ENCODE results near the gene ZNF485.
"Not testable (repeated sequence)": the region's sequence is repeated elsewhere in the genome, so short reads cannot be mapped to it uniquely, and the experiment has no call there.

Gene ZNF485

GRCh38 chr10:43606323-43607198, at the start of gene ZNF485:
Gene ZNF485 (plus strand): TSS chr10:43606438. CDS start chr10:43607051, 613 bp downstream.
- peak; percentile 71 for DNase-seq

DNA sequence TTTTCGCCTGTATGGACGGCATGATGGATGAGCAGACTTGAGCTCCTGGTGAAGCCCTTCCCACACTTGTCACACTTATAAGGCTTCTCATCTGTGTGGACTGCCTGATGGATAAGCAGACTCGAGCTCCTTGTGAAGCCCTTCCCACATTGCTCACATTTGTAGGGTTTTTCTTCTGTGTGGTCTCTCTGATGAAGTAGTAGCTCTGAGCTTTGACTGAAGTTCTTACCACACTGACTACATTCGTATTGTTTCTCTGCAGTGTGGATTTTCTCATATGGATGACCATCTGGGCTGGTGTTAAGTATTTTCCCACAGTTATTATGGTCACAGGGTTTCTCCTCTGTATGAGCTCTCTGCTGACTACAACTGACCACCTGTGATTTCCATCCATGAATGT, 49.0 kb upstream of the ZNF485 start:
- DNase-seq, result no peak

- DNase-seq, result no peak
Observed at GRCh38 chr10:43569681-43570080, 36.6 kb upstream of the ZNF485 start.

DNA sequence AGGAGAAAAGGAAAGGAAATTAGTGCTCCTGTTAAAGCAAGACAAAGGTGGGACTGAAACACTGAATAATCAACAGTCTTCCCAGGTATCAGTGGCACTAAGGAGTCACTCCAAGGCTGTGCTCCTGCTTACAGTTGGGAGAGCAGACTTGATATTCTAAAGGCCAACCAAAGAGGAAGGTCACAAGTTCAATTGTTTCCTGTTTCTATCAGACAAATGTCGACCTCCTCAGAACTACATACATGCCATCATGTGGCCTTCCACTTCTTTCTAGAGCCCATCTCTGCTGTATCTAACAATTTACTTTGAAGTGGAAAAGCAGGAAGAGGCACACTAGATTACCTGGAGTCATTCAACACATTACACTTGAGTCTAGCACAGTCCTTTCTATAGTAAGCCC, 35.3 kb upstream of the ZNF485 start:
- DNase-seq, result no peak

- DNase-seq, result no peak
Observed at GRCh38 chr10:43573250-43574000, 32.8 kb upstream of the ZNF485 start.

DNA sequence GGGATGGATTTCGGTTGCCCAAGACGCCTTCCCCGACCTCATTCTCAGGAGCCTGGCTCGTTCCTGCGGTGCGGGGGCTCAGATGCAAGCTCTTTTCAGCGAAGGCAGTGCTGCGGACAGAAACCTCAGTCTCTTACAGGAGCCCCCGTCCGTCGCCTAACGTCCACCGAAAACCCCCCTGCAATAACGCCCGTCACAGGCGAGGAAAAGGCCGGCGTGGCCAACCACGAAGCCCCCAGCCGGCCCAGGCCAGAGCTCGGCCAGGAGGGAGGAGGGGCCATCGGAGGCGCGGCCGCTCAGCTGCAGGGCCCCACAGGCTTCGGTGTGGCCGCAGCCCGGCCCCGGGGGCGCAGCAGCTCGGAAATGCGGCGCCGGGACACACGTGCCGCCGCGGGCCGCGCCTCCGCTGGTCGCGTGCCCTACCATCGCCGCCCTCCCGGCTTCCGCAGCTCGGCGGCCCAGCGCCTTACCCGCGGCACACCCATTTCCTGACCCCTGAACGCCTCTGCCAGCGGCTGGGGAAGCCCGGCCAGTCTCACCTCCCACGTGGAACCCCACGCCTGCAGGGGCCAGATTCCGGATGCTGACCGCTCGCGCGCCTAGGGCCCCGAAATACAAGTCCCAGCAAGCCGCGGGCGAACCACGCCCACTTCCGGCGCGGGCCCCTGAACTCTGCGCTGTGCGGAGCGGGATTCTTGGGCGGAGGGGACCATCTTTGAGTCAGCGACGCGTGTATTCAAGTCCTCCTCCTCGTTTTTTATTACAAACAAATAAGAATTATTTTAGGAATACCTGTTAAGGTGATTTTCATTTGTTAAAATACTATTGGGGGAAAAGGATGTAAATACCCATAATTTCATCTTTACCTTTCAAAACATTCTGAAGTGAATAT, 32.0 kb upstream of the ZNF485 start, which contains the start of gene ZNF239:
Gene ZNF239, minus strand, starts transcription at position 616 of the 892 bp plus-strand sequence. CDS start 16,537 bp downstream, outside the sequence.
- peak; percentile 73 for DNase-seq

DNA sequence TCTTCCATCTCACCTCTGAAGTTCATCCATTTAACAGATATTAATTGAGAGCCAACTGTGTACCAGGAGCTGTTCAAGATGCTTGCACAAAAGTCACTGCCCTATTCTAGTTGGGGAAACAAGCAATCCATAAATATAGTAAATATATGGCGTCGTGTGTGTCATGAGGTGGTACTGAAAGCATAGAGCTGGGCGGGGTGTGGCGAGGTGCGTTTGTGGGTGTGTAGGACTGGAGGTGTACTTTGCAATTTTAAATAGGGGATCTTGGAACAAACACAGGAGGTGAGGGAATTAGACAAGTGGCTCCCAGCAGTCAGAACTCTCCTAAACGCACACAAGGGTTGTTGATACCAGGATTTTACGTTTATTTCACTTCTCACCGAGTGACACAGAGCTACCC, 31.3 kb upstream of the ZNF485 start:
- DNase-seq, result no peak

DNA sequence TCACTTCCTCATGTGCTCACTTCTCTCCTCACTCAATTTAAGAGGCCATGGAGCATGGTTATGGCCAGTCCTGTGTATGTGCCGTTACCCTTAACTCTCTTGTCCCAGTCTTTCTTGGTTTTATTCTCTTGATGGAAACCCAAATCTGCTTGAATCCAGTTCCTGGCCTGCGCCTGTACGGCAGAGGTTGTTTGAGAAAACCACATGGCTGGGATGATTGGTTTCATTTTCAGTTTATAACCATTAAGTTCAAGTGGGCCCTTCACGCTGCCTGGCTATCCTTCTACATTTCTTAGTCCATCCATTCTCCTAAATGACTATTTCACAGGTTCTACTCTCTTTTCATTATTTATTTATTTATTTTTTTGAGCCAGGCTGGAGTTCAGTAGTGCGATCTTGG, 30.2 kb upstream of the ZNF485 start:
- DNase-seq, result no peak

DNA sequence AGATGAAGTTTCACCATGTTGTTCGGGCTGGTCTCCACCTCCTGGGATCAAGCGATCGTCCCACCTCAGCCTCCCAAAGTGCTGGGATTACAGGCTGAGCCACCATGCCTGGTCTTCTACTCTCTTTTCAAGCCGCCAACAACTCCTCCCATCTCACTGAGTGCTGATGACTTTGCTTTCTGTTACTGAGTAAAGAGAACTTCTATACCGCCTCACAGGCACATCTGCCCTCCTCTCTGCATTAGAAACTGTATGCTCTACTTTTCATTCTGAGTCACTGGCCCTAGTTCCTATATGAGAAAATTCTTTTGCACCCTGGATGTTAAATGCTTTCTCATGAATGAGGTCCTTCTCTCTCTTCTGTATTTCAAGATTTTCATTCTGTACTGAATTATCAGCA, 29.7 kb upstream of the ZNF485 start:
- DNase-seq, result peak; percentile 2

GRCh38 chr10:43584051-43584450, 22.2 kb upstream of the ZNF485 start:
- DNase-seq, result no peak

GRCh38 chr10:43585046-43585445, 21.2 kb upstream of the ZNF485 start:
- no peak for DNase-seq

DNA sequence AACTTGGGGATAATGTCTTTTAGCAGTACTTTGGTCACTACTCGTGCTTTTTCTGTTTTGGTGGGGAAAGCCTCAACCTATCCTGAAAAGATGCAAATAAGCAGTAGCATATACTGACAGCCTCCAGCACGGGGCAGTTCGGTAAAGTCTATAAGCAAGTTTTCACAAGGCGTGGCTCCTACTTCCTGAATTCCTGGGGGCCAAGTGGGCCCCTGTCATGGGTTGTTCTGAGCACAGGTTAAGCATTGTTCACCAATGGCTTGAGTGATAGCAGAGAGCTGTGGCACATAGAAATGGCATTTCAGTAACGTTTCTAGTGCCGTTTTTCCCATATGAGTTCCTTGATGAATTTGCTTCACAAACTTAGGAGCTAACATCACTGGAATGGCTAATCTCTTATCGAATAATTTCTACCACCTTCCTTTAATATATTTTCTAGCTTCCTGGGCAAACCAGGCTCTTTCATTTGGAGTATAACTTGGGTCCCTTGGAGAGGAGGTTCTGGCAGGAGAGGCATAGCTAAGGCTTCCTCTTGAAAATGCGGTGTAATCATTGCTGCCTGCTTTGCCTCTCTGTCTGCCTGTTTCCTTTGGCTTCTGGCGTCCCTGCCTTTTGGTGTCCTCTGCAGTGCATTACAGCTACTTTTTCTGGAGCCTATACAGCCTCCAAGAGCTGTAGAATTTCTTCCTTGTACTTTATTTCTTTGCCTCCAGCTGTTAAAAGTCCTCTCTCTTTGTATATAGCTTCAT, 20.1 kb upstream of the ZNF485 start:
- no peak for DNase-seq

DNA sequence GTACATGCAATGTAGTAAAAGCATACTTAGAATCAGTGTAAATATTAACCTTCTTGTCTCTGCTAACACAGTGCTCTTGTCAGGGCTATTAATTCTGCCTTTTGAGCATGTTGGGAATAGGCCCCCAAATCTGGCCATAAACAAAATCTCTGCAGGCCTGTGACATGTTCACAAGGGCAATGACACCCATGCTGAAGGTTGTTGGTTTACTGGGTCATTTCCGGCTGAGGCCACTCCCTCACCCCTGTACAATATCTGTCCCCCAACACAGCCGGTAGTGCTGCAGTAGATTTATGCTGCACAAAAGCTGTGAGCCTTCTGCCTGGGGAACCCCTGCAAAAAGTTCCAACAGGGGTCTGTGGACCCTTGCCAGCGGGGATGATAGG, 19.5 kb upstream of the ZNF485 start:
- DNase-seq, result not testable (repeated sequence)

- DNase-seq, result no peak
Observed at GRCh38 chr10:43591303-43591904, 14.8 kb upstream of the ZNF485 start.

- DNase-seq, result peak; percentile 77
Observed at GRCh38 chr10:43594944-43595589, 11.2 kb upstream of the ZNF485 start.

GRCh38 chr10:43595739-43596298, 10.4 kb upstream of the ZNF485 start:
- DNase-seq, result peak; percentile 64

- DNase-seq, result no peak
Observed at GRCh38 chr10:43596546-43596945, 9.7 kb upstream of the ZNF485 start.

- DNase-seq, result no peak
Observed at GRCh38 chr10:43598446-43598845, 7.8 kb upstream of the ZNF485 start.

DNA sequence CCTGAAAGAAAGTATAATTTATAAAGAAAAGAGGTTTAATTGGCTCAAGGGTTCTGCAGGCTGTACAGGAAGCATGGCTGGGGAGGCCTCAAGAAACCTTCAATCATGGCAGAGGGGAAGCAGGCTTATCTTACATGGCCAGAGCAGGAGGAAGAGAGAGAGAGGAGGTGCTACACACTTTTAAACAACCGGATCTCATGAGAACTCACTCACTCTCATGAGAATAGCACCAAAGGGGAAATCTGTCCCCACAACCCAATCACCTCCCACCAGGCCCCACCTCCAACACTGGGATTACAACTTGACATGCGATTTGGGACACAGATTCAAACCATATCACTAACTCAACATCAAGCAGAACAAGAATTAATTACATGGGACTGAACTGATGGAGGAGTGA, 6.9 kb upstream of the ZNF485 start:
- no peak for DNase-seq

DNA sequence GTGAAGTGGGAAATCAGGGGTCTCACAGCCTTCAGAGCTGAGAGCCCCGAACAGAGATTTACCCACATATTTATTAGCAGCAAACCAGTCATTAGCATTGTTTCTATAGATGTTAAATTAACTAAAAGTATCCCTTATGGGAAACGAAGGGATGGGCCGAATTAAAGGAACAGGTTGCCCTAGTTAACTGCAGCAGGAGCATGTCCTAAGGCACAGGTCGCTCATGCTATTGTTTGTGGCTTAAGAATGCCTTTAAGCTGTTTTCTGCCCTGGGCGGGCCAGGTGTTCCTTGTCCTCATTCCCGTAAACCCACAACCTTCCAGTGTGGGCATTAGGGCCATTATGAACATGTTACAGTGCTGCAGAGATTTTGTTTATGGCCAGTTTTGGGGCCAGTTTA, 4.7 kb upstream of the ZNF485 start:
- DNase-seq, result not testable (repeated sequence)

DNA sequence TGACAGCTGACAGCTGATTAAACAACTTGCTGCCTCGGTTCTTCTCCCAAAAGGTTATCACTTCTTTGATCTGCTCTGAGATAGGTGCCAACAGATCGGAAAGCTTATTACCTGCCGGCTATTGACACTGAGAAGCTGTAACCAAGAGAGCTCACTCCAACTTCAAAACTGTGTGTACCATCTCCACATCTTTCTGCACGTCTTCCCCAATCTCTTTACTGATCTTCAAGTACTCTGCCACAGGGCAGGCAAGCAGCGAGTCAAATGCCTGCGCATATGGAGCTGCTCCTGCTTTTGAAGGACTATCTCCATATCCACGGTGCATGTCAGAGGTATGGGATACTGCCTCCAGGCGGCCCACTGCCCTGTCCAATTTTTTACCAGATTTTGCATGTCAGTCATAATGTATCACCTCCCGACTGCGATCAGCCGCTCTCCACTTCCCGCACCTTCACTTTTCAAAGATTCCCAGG, 352 bp upstream of the ZNF485 start:
- no peak for DNase-seq

All from activated CD4-positive, alpha-beta T cell treated with anti-CD3 and anti-CD28 coated beads, Interleukin-2, Interleukin-6, amounts not matched to agents 100 ng/mL and 50 ng/mL, durations not matched to agents 16 hours and 8 hours (primary cell).